Stomach smooth muscle (tissue), 2 donors: ENCODE results near the gene ALK.

Source experiments
- H3K27ac ChIP-seq: one replicate; pipeline ENCODE4 v1.7.0; 2013; ENCODE audit warnings: mild to moderate bottlenecking, low read length, inconsistent platforms
- H3K27me3 ChIP-seq, 2 donors: one replicate each; pipeline ENCODE4 v1.7.0; 2013; ENCODE audit warnings: low read length in 2 of 2; ENCODE audit not compliant: insufficient read depth in 2 of 2, control insufficient read depth in 1 of 2
- H3K36me3 ChIP-seq, 2 donors: one replicate each; pipeline ENCODE4 v1.7.0; 2013; ENCODE audit warnings: low read length in 2 of 2; ENCODE audit not compliant: control insufficient read depth in 2 of 2, insufficient read depth in 2 of 2
- H3K4me1 ChIP-seq: one replicate; pipeline ENCODE4 v1.7.0; 2013; ENCODE audit warnings: low read length; ENCODE audit not compliant: control insufficient read depth, insufficient read depth
- H3K4me3 ChIP-seq, 2 donors: one replicate each; pipeline ENCODE4 v1.7.0; 2013; ENCODE audit warnings: low read length in 2 of 2
- H3K9ac ChIP-seq, 2 donors: one replicate each; pipeline ENCODE4 v1.7.0; 2013; ENCODE audit warnings: low read length in 2 of 2, mild to moderate bottlenecking in 1 of 2
- H3K9me3 ChIP-seq, 2 donors: one replicate each; pipeline ENCODE4 v1.7.0; 2013; ENCODE audit warnings: low read length in 2 of 2; ENCODE audit not compliant: control insufficient read depth in 2 of 2
- donor health status: healthy.
- donor health status: Pancreatic carcinoma.

ALK gene

GRCh38 chr2:29164091-29164846, 757.1 kb downstream of the ALK start:
- Histone ChIP-seq H3K9ac (no peak overlapping the region), H3K36me3 (peaks cover 9 to 11% of the 10 kb centered on the region in 2 donors), H3K9me3 (no peaks in the 10 kb centered on the region), H3K4me1 (no peaks in the 10 kb centered on the region), H3K27ac (no peak overlapping the region), H3K4me3 (no peak overlapping the region), H3K27me3 (no peaks in the 10 kb centered on the region)

- Histone ChIP-seq H3K9ac (no peak overlapping the region), H3K4me3 (no peak overlapping the region), H3K4me1 (no peaks in the 10 kb centered on the region), H3K36me3 (peaks cover 11% of the 10 kb centered on the region in 2 donors), H3K27me3 (no peaks in the 10 kb centered on the region), H3K9me3 (no peaks in the 10 kb centered on the region), H3K27ac (no peak overlapping the region)
Observed at GRCh38 chr2:29162204-29162928, 759.0 kb downstream of the ALK start.

GRCh38 chr2:29160184-29160583, 761.2 kb downstream of the ALK start:
- no peak overlapping the region for H3K9ac ChIP-seq
- no peaks in the 10 kb centered on the region for H3K27me3 ChIP-seq
- peaks cover 20 to 21% of the 10 kb centered on the region in 2 donors for H3K36me3 ChIP-seq
- H3K4me1 ChIP-seq = no peaks in the 10 kb centered on the region
- no peak overlapping the region for H3K27ac ChIP-seq
- H3K4me3 ChIP-seq = no peak overlapping the region
- no peaks in the 10 kb centered on the region for H3K9me3 ChIP-seq

- Histone ChIP-seq H3K36me3 (peaks cover 30 to 32% of the 10 kb centered on the region in 2 donors), H3K27me3 (no peaks in the 10 kb centered on the region), H3K9ac (no peak overlapping the region), H3K4me3 (no peak overlapping the region), H3K4me1 (no peaks in the 10 kb centered on the region), H3K9me3 (no peaks in the 10 kb centered on the region), H3K27ac (no peak overlapping the region)
Observed at GRCh38 chr2:29159125-29159524, 762.3 kb downstream of the ALK start.

GRCh38 chr2:29157131-29157530, 764.3 kb downstream of the ALK start:
- Histone ChIP-seq H3K4me3 (no peak overlapping the region), H3K9ac (no peak overlapping the region), H3K36me3 (peaks cover 35 to 45% of the 10 kb centered on the region in 2 donors), H3K4me1 (no peaks in the 10 kb centered on the region), H3K27ac (no peak overlapping the region), H3K9me3 (no peaks in the 10 kb centered on the region), H3K27me3 (no peaks in the 10 kb centered on the region)

GRCh38 chr2:29155578-29155977, 765.8 kb downstream of the ALK start:
- peaks cover 29 to 42% of the 10 kb centered on the region in 2 donors for H3K36me3 ChIP-seq
- no peak overlapping the region for H3K9ac ChIP-seq
- no peak overlapping the region for H3K27ac ChIP-seq
- no peaks in the 10 kb centered on the region for H3K27me3 ChIP-seq
- H3K9me3 ChIP-seq = no peaks in the 10 kb centered on the region
- H3K4me3 ChIP-seq = no peak overlapping the region
- no peaks in the 10 kb centered on the region for H3K4me1 ChIP-seq

GRCh38 chr2:29154610-29155009, 766.8 kb downstream of the ALK start:
- Histone ChIP-seq H3K36me3 (peaks cover 29 to 38% of the 10 kb centered on the region in 2 donors), H3K4me1 (no peaks in the 10 kb centered on the region), H3K27ac (no peak overlapping the region), H3K27me3 (no peaks in the 10 kb centered on the region), H3K9ac (no peak overlapping the region), H3K4me3 (no peak overlapping the region), H3K9me3 (no peaks in the 10 kb centered on the region)

- no peak overlapping the region for H3K27ac ChIP-seq
- no peaks in the 10 kb centered on the region for H3K4me1 ChIP-seq
- no peaks in the 10 kb centered on the region for H3K9me3 ChIP-seq
- H3K27me3 ChIP-seq = no peaks in the 10 kb centered on the region
- H3K4me3 ChIP-seq = no peak overlapping the region
- H3K9ac ChIP-seq = no peak overlapping the region
- H3K36me3 ChIP-seq = peaks cover 16 to 18% of the 10 kb centered on the region in 2 donors
Observed at GRCh38 chr2:29147963-29148362, 773.4 kb downstream of the ALK start.

- no peak overlapping the region for H3K4me3 ChIP-seq
- no peaks in the 10 kb centered on the region for H3K4me1 ChIP-seq
- no peak overlapping the region for H3K27ac ChIP-seq
- no peaks in the 10 kb centered on the region for H3K9me3 ChIP-seq
- peaks cover 16 to 17% of the 10 kb centered on the region in 2 donors for H3K36me3 ChIP-seq
- H3K9ac ChIP-seq = no peak overlapping the region
- no peaks in the 10 kb centered on the region for H3K27me3 ChIP-seq
Observed at GRCh38 chr2:29146197-29146596, 775.2 kb downstream of the ALK start.

GRCh38 chr2:29143657-29144056, 777.7 kb downstream of the ALK start:
- Histone ChIP-seq H3K27me3 (no peaks in the 10 kb centered on the region), H3K4me3 (no peak overlapping the region), H3K9ac (no peak overlapping the region), H3K36me3 (peaks cover 14 to 16% of the 10 kb centered on the region in 2 donors), H3K27ac (no peak overlapping the region), H3K9me3 (no peaks in the 10 kb centered on the region), H3K4me1 (no peaks in the 10 kb centered on the region)
